IMR-90 (cell line): ENCODE results near the gene AFAP1L1. TPM values are rescaled to one million over a fixed set of nuclear protein-coding genes. Genes with fewer than 3 reads are reported as not detected.

Experiments
- ATAC-seq: fragments of 200-7000 bp; cut with Tn5 transposase; 2 replicates; pipeline ENCODE4 v1.9.1; 2020; ENCODE audit warnings: low read depth, mild to moderate bottlenecking, moderate library complexity
- BruUV-seq: library from RNA; stranded (reverse); fragments of 400-500 nt; replicated peaks from 2 replicates; lab custom pipeline; 2021; lab: Mats Ljungman, UMichigan
- CTCF ChIA-PET: fragments of 300-600 bp; formaldehyde crosslinking; extraction: SDS; loops from one replicate; lab custom pipeline; 2021; ENCODE audit warnings: antibody characterized with exemption; lab: Yijun Ruan, JAX
- POLR2A ChIA-PET: fragments of 300-600 bp; sonication (Branson Sonifier 250); formaldehyde crosslinking; loops from one replicate; lab custom pipeline; 2022; ENCODE audit warnings: antibody characterized with exemption; ENCODE audit not compliant: unreplicated experiment; lab: Charles Lee
- DNase-seq: peaks from one replicate; pipeline ENCODE4 v3.0.0; 2013
- H2AFZ ChIP-seq: replicated peaks from 2 replicates; pipeline ENCODE3; 2013; ENCODE audit warnings: low read length, mild to moderate bottlenecking; ENCODE audit not compliant: poor library complexity
- H2AK5ac ChIP-seq: 2 replicates; pipeline ENCODE4 v1.6.1; 2013; ENCODE audit warnings: low read depth, low read length, inconsistent platforms
- H2AK9ac ChIP-seq: replicated peaks from 2 replicates; pipeline ENCODE3; 2013; ENCODE audit warnings: mild to moderate bottlenecking, low read depth, low read length, moderate library complexity; ENCODE audit not compliant: poor library complexity
- H2BK120ac ChIP-seq: 2 replicates; pipeline ENCODE4 v1.6.1; 2013; ENCODE audit warnings: low read depth, low read length, inconsistent platforms
- H2BK15ac ChIP-seq: 3 replicates; pipeline ENCODE4 v1.6.1; 2013; ENCODE audit warnings: low read depth, low read length, inconsistent platforms
- H2BK20ac ChIP-seq: 2 replicates; pipeline ENCODE4 v1.6.1; 2013; ENCODE audit warnings: low read depth, mild to moderate bottlenecking, inconsistent platforms, low read length, moderate library complexity
- H2BK5ac ChIP-seq: 2 replicates; pipeline ENCODE4 v1.6.1; 2013; ENCODE audit warnings: mild to moderate bottlenecking, low read depth, low read length, inconsistent platforms; ENCODE audit not compliant: poor library complexity, severe bottlenecking
- H3K14ac ChIP-seq: replicated peaks from 2 replicates; pipeline ENCODE4 v1.6.1; 2013; ENCODE audit warnings: low read depth, low read length, inconsistent platforms
- H3K18ac ChIP-seq: 2 replicates; pipeline ENCODE4 v1.6.1; 2013; ENCODE audit warnings: low read depth, low read length, control low read depth
- H3K23ac ChIP-seq: 2 replicates; pipeline ENCODE4 v1.6.1; 2013; ENCODE audit warnings: low read depth, low read length, inconsistent platforms
- H3K27ac ChIP-seq: 2 replicates; pipeline ENCODE4 v1.5.1; 2013; ENCODE audit warnings: mild to moderate bottlenecking, control low read depth, low read length; ENCODE audit not compliant: insufficient read depth
- H3K27me3 ChIP-seq: 2 replicates; pipeline ENCODE4 v1.6.1; 2013; ENCODE audit warnings: low read length; ENCODE audit not compliant: control insufficient read depth, insufficient read depth
- H3K36me3 ChIP-seq: 2 replicates; pipeline ENCODE4 v1.6.1; 2013; ENCODE audit warnings: low read length, mixed read lengths; ENCODE audit not compliant: control insufficient read depth, insufficient read depth
- H3K4ac ChIP-seq: 2 replicates; pipeline ENCODE4 v1.6.1; 2013; ENCODE audit warnings: low read depth, low read length, inconsistent platforms
- H3K4me1 ChIP-seq: 2 replicates; pipeline ENCODE4 v1.6.1; 2013; ENCODE audit warnings: low read length, mixed read lengths; ENCODE audit not compliant: control insufficient read depth, insufficient read depth
- H3K4me2 ChIP-seq: 2 replicates; pipeline ENCODE4 v1.6.1; 2013; ENCODE audit warnings: low read depth, mild to moderate bottlenecking, control low read depth, low read length, moderate library complexity
- H3K4me3 ChIP-seq: 2 replicates; pipeline ENCODE4 v1.5.1; 2013; ENCODE audit warnings: low read depth, mild to moderate bottlenecking, control low read depth, low read length, moderate library complexity; ENCODE audit not compliant: insufficient read depth
- H3K56ac ChIP-seq: 2 replicates; pipeline ENCODE4 v1.6.1; 2013; ENCODE audit warnings: low read length, inconsistent platforms; ENCODE audit not compliant: insufficient read depth; ENCODE audit errors: extremely low read depth
- H3K79me1 ChIP-seq, 2 experiments: 2 replicates each; pipeline ENCODE4 v1.6.1; 2013; ENCODE audit warnings: low read length in 2 of 2, inconsistent platforms in 1 of 2, low read depth in 1 of 2
- H3K9ac ChIP-seq: 2 replicates; pipeline ENCODE4 v1.6.1; 2013; ENCODE audit warnings: low read depth, low read length, control low read depth
- H3K9me1 ChIP-seq: 2 replicates; pipeline ENCODE4 v1.6.1; 2013; ENCODE audit warnings: low read length, inconsistent platforms; ENCODE audit not compliant: insufficient read depth
- H3K9me3 ChIP-seq: 2 replicates; pipeline ENCODE4 v1.6.1; 2013; ENCODE audit warnings: low read length; ENCODE audit not compliant: control insufficient read depth, insufficient read depth
- H4K20me1 ChIP-seq: 2 replicates; pipeline ENCODE4 v1.6.1; 2013; ENCODE audit warnings: low read length, inconsistent platforms; ENCODE audit not compliant: insufficient read depth
- H4K5ac ChIP-seq: 2 replicates; pipeline ENCODE4 v1.6.1; 2013; ENCODE audit warnings: mild to moderate bottlenecking, low read depth, low read length, control low read depth
- H4K8ac ChIP-seq, 2 experiments: 2 replicates each; pipeline ENCODE4 v1.6.1; 2013; ENCODE audit warnings: low read depth in 2 of 2, low read length in 2 of 2, control low read depth in 1 of 2, inconsistent platforms in 1 of 2
- H4K91ac ChIP-seq: 2 replicates; pipeline ENCODE4 v1.6.1; 2013; ENCODE audit warnings: low read depth, low read length, inconsistent platforms; ENCODE audit not compliant: insufficient read depth
- BHLHE40 ChIP-seq: fragments of 150-350 bp; IDR thresholded peaks from 2 replicates; pipeline ENCODE4 v1.6.1; 2016; ENCODE audit warnings: mild to moderate bottlenecking, low read depth, low read length
- CEBPB ChIP-seq: IDR thresholded peaks from 2 replicates; pipeline ENCODE4 v1.6.1; 2012; ENCODE audit warnings: low read depth, low read length, improper control_type of control experiment
- CTCF ChIP-seq: conservative IDR thresholded peaks from 2 replicates; pipeline ENCODE4 v1.5.1; 2012; ENCODE audit warnings: mild to moderate bottlenecking, low read depth, low read length, improper control_type of control experiment
- MAFK ChIP-seq: IDR thresholded peaks from 2 replicates; pipeline ENCODE4 v1.6.1; 2012; ENCODE audit warnings: low read depth, low read length, improper control_type of control experiment
- MAZ ChIP-seq: IDR thresholded peaks from 2 replicates; pipeline ENCODE4 v1.6.1; 2012; ENCODE audit warnings: low read depth, mild to moderate bottlenecking, low read length, improper control_type of control experiment, moderate library complexity, borderline replicate concordance
- MXI1 ChIP-seq: IDR thresholded peaks from 2 replicates; pipeline ENCODE4 v1.6.1; 2012; ENCODE audit warnings: low read depth, mild to moderate bottlenecking, low read length, moderate library complexity, borderline replicate concordance
- NFE2L2 ChIP-seq: fragments of 150-350 bp; IDR thresholded peaks from 2 replicates; pipeline ENCODE4 v1.6.1; 2016; ENCODE audit warnings: low read depth, mild to moderate bottlenecking, low read length
- POLR2A ChIP-seq: IDR thresholded peaks from 2 replicates; pipeline ENCODE4 v1.6.1; 2012; ENCODE audit warnings: mild to moderate bottlenecking, low read depth, low read length
- RAD21 ChIP-seq: IDR thresholded peaks from 2 replicates; pipeline ENCODE4 v1.6.1; 2012; ENCODE audit warnings: low read length, improper control_type of control experiment
- RCOR1 ChIP-seq: IDR thresholded peaks from 2 replicates; pipeline ENCODE4 v1.6.1; 2012; ENCODE audit warnings: mild to moderate bottlenecking, low read length, improper control_type of control experiment; ENCODE audit not compliant: insufficient replicate concordance
- RFX5 ChIP-seq: IDR thresholded peaks from 2 replicates; pipeline ENCODE4 v1.8.0; 2012; ENCODE audit warnings: low read depth, mild to moderate bottlenecking, low read length, moderate library complexity
- SMC3 ChIP-seq: fragments of 150-350 bp; IDR thresholded peaks from 2 replicates; pipeline ENCODE4 v1.6.1; 2016; ENCODE audit warnings: low read depth, mild to moderate bottlenecking, antibody characterized with exemption, low read length, moderate library complexity
- USF2 ChIP-seq: fragments of 150-350 bp; IDR thresholded peaks from 2 replicates; pipeline ENCODE4 v1.6.1; 2017; ENCODE audit warnings: mild to moderate bottlenecking, antibody characterized with exemption, low read length, low read depth
- WGBS, 2 experiments: methylation state at CpG; one replicate each; pipeline versions ENCODE4 v1.1.5 to v1.1.7; 2013; ENCODE audit warnings: missing lambda C conversion rate in 2 of 2; ENCODE audit not compliant: insufficient read length in 1 of 2; ENCODE audit errors: extremely low coverage in 2 of 2; 5-methylcytosine and 5-hydroxymethylcytosine counted together
- dilution Hi-C: fragments of 300-500 bp; cut with HindIII; formaldehyde crosslinking; loops from one replicate; pipeline ENCODE4 v1.14.3; 2018; ENCODE audit warnings: low sequenced_read_pairs; ENCODE audit not compliant: unreplicated experiment
- in situ Hi-C: fragments of 300-500 bp; cut with MboI; formaldehyde crosslinking; loops from 3 replicates; pipeline ENCODE4 v1.14.3; 2019; ENCODE audit warnings: low sequenced_read_pairs, inconsistent platforms, mixed read lengths
- intact Hi-C: fragments of 100-400 bp; cut with micrococcal nuclease; formaldehyde crosslinking; loops from 2 replicates; pipeline ENCODE4 v1.10.0; 2022
- polyA plus RNA-seq, 3 experiments: library from polyadenylated mRNA; depleted of rRNA; stranded (reverse); fragments of >200 nt; gene quantifications; 2 replicates each; pipeline ENCODE4 v1.2.3, GENCODE V29; 2012; ENCODE audit warnings: low replicate concordance in 1 of 3
- total RNA-seq: library from RNA; depleted of rRNA; stranded (reverse); fragments of >200 nt; gene quantifications from 2 replicates; pipeline ENCODE4 v1.2.3, GENCODE V29; 2012
- TF ChIP-seq, protein P1 (sequence below): fragments of 150-350 bp; IDR thresholded peaks from 2 replicates; pipeline ENCODE4 v1.6.1; 2016; ENCODE audit warnings: low read depth, mild to moderate bottlenecking, low read length, moderate library complexity, borderline replicate concordance

Gene AFAP1L1
- total and polyA plus RNA-seq, 2 of the 4 experiments (the other 2 are of a cell fraction): 3.3 to 5.7 TPM

DNA sequence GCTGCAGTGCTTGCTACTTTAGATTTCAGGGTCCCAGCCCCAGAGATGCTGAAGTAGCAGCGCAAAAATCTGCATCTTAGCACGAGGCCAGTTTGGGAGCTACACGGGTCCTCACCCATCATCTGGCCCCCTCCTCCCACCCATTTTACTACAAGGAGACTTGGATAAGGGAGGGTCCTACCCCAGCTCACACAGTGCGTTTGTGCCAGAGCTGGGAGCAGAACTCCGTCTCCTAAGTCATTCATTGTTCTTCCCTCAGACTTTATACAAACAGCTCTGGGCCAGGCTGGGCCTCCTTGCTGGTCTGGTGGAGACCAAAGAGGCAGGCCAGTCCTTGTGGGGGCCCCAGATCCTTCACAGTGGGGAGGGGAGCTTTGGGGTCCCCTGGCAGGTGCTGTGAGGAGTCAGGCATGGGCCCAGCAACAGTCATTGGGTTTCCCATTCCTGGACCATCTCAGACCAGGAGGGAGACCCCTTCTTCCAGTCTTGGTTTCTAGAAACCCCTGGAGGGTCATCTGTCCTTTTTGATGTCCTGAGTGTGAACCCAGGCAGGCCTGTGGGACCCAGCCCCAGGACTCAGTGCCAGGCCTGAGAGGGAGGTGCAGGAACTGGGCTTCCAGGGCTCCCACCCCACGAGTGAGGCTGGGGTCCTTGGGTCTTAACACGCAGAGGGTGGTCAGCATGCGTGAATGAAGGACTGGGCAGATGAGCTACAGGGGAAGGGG is 109.8 kb downstream of the AFAP1L1 start:
- no peak overlapping the region for H3K23ac ChIP-seq
- H2BK120ac ChIP-seq: peak overlapping the region; percentile 74
- H3K4me2 ChIP-seq: no peak overlapping the region
- dilution Hi-C loops (no loop called here), intact Hi-C loops (no loop called here), in situ Hi-C loops (no loop called here)
- peaks cover 0 to 5% of the 10 kb centered on the region in 2 experiments; a peak in 1 of 4 replicates for H3K79me1 ChIP-seq
- H3K9ac ChIP-seq: peak overlapping the region; percentile 43
- peak overlapping the region; percentile 86; the same call in 1 of the 2 replicates for H4K5ac ChIP-seq
- H3K9me3 ChIP-seq: no peaks in the 10 kb centered on the region
- H4K20me1 ChIP-seq: no peaks in the 10 kb centered on the region
- H3K14ac ChIP-seq: peak overlapping the region; percentile 30; the same call in 1 of the 2 replicates
- peak overlapping the region; percentile 71; the same call in 1 of the 2 replicates for H2AK5ac ChIP-seq
- no peak overlapping the region for H2BK5ac ChIP-seq
- H2AK9ac ChIP-seq: peak overlapping the region; percentile 21
- H3K4me1 ChIP-seq: peaks cover 20% of the 10 kb centered on the region
- H3K9me1 ChIP-seq: no peaks in the 10 kb centered on the region
- H3K27ac ChIP-seq: peak overlapping the region; percentile 50; the same call in 1 of the 2 replicates
- ChIA-PET CTCF (interaction anchor here (0.6 to 3.2 kb wide), 9 partner anchors 14 to 184 kb away, joined by 3 to 19 read pairs (median 4); no protein-coding TSS in a partner anchor), POLR2A (no interaction called here)
- H3K4me3 ChIP-seq: no peak overlapping the region
- H2BK15ac ChIP-seq: peak overlapping the region; percentile 48; the same call in 2 of the 3 replicates
- H4K8ac ChIP-seq: peak overlapping the region; percentile 66 to 86; a peak in 2 of 4 replicates
- WGBS, 2 experiments: 0% methylated on average over 2 of the region's 8 CpGs; no CpG with 5 or more reads in 1 of the 2 experiments
- no peak overlapping the region; the same call in 1 of the 2 replicates for H3K18ac ChIP-seq
- H2BK20ac ChIP-seq: peak overlapping the region; percentile 62
- peak overlapping the region; percentile 85 for H3K4ac ChIP-seq
- no peak overlapping the region for H3K56ac ChIP-seq
- peak overlapping the region; percentile 87 for H4K91ac ChIP-seq
- BruUV-seq: no TSS peak
- DNase-seq (no peak), ATAC-seq (peak; percentile 6; the same call in 1 of the 2 replicates)
- H2AFZ ChIP-seq: peak overlapping the region; percentile 67
- no peaks in the 10 kb centered on the region for H3K36me3 ChIP-seq
- H3K27me3 ChIP-seq: no peaks in the 10 kb centered on the region
- TF ChIP-seq USF2: no peak
- TF ChIP-seq RFX5: no peak
- no peak for TF ChIP-seq CTCF
- no peak for TF ChIP-seq CEBPB
- TF ChIP-seq SMC3: no peak
- no peak for TF ChIP-seq MXI1
- TF ChIP-seq, protein P1, sequence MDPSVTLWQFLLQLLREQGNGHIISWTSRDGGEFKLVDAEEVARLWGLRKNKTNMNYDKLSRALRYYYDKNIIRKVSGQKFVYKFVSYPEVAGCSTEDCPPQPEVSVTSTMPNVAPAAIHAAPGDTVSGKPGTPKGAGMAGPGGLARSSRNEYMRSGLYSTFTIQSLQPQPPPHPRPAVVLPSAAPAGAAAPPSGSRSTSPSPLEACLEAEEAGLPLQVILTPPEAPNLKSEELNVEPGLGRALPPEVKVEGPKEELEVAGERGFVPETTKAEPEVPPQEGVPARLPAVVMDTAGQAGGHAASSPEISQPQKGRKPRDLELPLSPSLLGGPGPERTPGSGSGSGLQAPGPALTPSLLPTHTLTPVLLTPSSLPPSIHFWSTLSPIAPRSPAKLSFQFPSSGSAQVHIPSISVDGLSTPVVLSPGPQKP: no peak
- no peak for TF ChIP-seq BHLHE40
- TF ChIP-seq MAFK: no peak
- no peak for TF ChIP-seq RCOR1
- no peak for TF ChIP-seq MAZ
- no peak for TF ChIP-seq NFE2L2
- no peak for TF ChIP-seq POLR2A
- no peak for TF ChIP-seq RAD21
